Osteoblast (primary cell): Measurements from ENCODE around the gene PHYHIPL. TPM values are rescaled to one million over a fixed set of nuclear protein-coding genes. Genes with fewer than 3 reads are reported as not detected.

ENCODE experiments used
- DNase-seq: peaks from one replicate; pipeline ENCODE4 v3.0.0; 2011; ENCODE audit warnings: low spot score, mixed read lengths; ENCODE audit not compliant: insufficient read length; ENCODE audit errors: missing footprints
- H2AFZ ChIP-seq: 2 replicates; pipeline ENCODE4 v1.6.0; 2011; ENCODE audit warnings: mild to moderate bottlenecking, low read length
- H3K27ac ChIP-seq: 2 replicates; pipeline ENCODE4 v1.5.1; 2011; ENCODE audit warnings: mild to moderate bottlenecking, low read depth, low read length, moderate library complexity
- H3K27me3 ChIP-seq: 2 replicates; pipeline ENCODE4 v1.6.0; 2012; ENCODE audit warnings: mild to moderate bottlenecking, control low read depth, inconsistent platforms, low read length, moderate library complexity; ENCODE audit not compliant: insufficient read depth
- H3K36me3 ChIP-seq: 2 replicates; pipeline ENCODE4 v1.5.1; 2011; ENCODE audit warnings: mild to moderate bottlenecking, low read length, control low read depth, moderate library complexity; ENCODE audit not compliant: insufficient read depth
- H3K4me1 ChIP-seq: 2 replicates; pipeline ENCODE4 v1.5.1; 2011; ENCODE audit warnings: mild to moderate bottlenecking, low read length, control low read depth, moderate library complexity; ENCODE audit not compliant: insufficient read depth
- H3K4me2 ChIP-seq: 2 replicates; pipeline ENCODE4 v1.6.0; 2011; ENCODE audit warnings: mild to moderate bottlenecking, low read length; ENCODE audit not compliant: insufficient read depth
- H3K4me3 ChIP-seq: fragments of 200-600 bp; sonication (generic); 3 replicates; pipeline ENCODE4 v1.5.1; 2012; ENCODE audit warnings: mild to moderate bottlenecking, low read length, inconsistent platforms; ENCODE audit not compliant: insufficient read depth
- H3K79me2 ChIP-seq: 2 replicates; pipeline ENCODE4 v1.6.0; 2012; ENCODE audit warnings: mild to moderate bottlenecking, low read length, control low read depth, inconsistent platforms; ENCODE audit not compliant: insufficient read depth
- H3K9me3 ChIP-seq: 2 replicates; pipeline ENCODE4 v1.5.1; 2011; ENCODE audit warnings: low read depth, low read length, control low read depth
- H4K20me1 ChIP-seq: 2 replicates; pipeline ENCODE4 v1.6.0; 2012; ENCODE audit warnings: mild to moderate bottlenecking, low read length, control low read depth; ENCODE audit not compliant: insufficient read depth
- total RNA-seq: library from RNA; depleted of rRNA; stranded (reverse); fragments of >200 nt; gene quantifications from 2 replicates; pipeline ENCODE4 v1.2.3, GENCODE V29; 2012
- TF ChIP-seq, protein P1 (sequence below): IDR thresholded peaks from 2 replicates; pipeline ENCODE4 v1.5.1; 2011; ENCODE audit warnings: mild to moderate bottlenecking, low read depth, low read length, moderate library complexity; ENCODE audit errors: extremely low read depth

Gene PHYHIPL
- not detected in 2 replicates for total RNA-seq

DNA sequence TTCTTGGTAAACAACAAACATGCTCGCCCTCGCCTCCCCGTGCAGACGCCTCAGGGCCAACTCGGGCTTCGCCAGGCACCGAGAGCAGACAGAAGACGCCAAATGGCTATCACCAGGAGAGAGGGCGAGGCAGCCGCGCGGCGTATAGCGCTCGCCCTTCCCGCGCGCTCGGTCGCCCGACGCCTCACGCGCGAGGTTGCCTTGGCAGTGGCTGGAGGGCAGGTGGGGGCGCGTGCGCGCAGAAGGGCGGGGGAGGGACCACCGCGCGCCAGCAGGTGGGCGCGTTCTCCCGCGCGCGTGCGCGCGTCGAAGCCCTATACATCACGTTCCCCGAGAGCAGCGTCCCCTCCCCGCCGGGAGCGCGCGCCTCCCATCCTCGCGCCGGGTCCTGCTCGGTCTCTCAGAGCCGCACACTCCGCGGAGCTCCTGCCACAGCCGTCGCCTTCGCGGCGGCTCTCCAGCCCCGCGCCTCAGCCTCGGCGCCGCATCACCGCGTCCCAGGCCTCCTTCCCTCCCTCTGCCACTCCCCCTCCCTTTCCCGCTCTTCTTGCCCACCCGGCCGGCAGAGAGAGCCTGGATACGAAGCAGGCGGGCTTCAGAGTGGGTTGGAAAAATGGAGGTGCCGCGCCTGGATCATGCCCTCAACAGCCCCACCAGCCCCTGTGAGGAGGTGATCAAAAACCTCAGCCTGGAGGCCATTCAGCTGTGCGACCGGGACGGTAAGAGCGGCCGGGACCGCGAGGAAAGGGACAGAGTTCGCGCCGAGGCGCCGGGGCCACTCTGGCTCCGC, at the start of gene PHYHIPL:
Gene PHYHIPL (plus strand): TSS at position 403 of the 790 bp plus-strand sequence. CDS start 211 bp downstream, at position 614.
- no peak within 1 kb of the TSS for H3K4me3 ChIP-seq

DNA sequence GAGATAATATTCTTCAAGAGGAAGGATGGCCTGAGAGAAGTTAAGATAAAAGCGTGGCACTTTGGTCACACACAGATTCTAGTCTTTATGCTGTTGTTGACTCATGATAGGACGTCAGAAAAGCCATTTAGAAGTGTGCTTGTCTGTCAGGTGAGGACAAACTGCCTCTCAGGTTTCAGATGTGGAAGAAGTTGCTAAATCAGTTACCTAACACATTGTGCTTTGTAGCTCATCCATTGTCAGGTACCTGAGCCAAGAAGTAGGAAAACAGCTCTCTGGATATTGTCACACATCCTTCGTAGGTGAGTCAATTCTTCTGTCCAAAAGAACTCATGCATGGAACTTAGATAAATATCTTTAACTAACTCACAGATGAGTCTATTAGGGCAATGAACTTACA, 49.5 kb upstream of the PHYHIPL start:
- no peak overlapping the region for H3K4me2 ChIP-seq
- no peaks in the 10 kb centered on the region for H3K79me2 ChIP-seq
- H3K27me3 ChIP-seq, result peaks cover 7% of the 10 kb centered on the region
- no peaks in the 10 kb centered on the region for H3K9me3 ChIP-seq
- no peaks in the 10 kb centered on the region for H3K4me1 ChIP-seq
- TF ChIP-seq, protein P1, sequence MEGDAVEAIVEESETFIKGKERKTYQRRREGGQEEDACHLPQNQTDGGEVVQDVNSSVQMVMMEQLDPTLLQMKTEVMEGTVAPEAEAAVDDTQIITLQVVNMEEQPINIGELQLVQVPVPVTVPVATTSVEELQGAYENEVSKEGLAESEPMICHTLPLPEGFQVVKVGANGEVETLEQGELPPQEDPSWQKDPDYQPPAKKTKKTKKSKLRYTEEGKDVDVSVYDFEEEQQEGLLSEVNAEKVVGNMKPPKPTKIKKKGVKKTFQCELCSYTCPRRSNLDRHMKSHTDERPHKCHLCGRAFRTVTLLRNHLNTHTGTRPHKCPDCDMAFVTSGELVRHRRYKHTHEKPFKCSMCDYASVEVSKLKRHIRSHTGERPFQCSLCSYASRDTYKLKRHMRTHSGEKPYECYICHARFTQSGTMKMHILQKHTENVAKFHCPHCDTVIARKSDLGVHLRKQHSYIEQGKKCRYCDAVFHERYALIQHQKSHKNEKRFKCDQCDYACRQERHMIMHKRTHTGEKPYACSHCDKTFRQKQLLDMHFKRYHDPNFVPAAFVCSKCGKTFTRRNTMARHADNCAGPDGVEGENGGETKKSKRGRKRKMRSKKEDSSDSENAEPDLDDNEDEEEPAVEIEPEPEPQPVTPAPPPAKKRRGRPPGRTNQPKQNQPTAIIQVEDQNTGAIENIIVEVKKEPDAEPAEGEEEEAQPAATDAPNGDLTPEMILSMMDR, result no peak
- DNase-seq, result no peak
- no peaks in the 10 kb centered on the region for H4K20me1 ChIP-seq
- no peak overlapping the region for H2AFZ ChIP-seq
- H3K36me3 ChIP-seq, result no peaks in the 10 kb centered on the region
- H3K27ac ChIP-seq, result no peak overlapping the region
- H3K4me3 ChIP-seq, result no peak overlapping the region

More for the DNA sequence above, at the start of gene PHYHIPL:
- Histone ChIP-seq H3K36me3 (no peaks in the 10 kb centered on the region), H3K4me1 (no peaks in the 10 kb centered on the region), H2AFZ (no peak within 1 kb of the TSS), H3K27ac (no peak within 1 kb of the TSS), H3K27me3 (peaks cover 35% of the 10 kb centered on the region), H4K20me1 (no peaks in the 10 kb centered on the region), H3K79me2 (no peaks in the 10 kb centered on the region), H3K4me2 (peak within 1 kb of the TSS; percentile 8), H3K9me3 (no peaks in the 10 kb centered on the region)
- TF ChIP-seq, protein P1, result no peak
- DNase-seq, result peak; percentile 27

DNA sequence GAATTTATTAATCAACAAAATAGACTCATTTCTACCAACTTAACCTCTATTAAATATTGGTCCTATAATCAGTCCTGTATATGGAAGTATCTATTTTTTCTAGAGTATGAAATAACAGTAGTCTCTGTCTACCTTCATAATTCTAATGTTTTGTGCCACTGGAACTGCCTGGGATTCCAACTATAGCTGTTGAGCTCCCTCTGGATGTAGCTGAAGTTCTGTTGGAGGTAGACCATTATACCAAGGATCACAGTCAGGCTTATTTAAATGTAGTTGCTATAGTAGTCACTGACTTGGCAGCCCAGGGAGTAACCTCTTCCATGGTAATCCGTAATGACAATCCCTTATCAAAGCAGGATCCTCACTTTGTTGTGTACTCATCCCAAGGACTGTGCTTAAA, 48.5 kb upstream of the PHYHIPL start:
- no peak overlapping the region for H3K4me3 ChIP-seq
- TF ChIP-seq, protein P1, result no peak
- no peak for DNase-seq
- no peak overlapping the region for H3K27ac ChIP-seq
- no peaks in the 10 kb centered on the region for H3K9me3 ChIP-seq
- no peaks in the 10 kb centered on the region for H3K79me2 ChIP-seq
- peaks cover 14% of the 10 kb centered on the region for H3K27me3 ChIP-seq
- H3K4me2 ChIP-seq, result no peak overlapping the region
- no peaks in the 10 kb centered on the region for H4K20me1 ChIP-seq
- no peaks in the 10 kb centered on the region for H3K4me1 ChIP-seq
- no peaks in the 10 kb centered on the region for H3K36me3 ChIP-seq
- H2AFZ ChIP-seq, result no peak overlapping the region

DNA sequence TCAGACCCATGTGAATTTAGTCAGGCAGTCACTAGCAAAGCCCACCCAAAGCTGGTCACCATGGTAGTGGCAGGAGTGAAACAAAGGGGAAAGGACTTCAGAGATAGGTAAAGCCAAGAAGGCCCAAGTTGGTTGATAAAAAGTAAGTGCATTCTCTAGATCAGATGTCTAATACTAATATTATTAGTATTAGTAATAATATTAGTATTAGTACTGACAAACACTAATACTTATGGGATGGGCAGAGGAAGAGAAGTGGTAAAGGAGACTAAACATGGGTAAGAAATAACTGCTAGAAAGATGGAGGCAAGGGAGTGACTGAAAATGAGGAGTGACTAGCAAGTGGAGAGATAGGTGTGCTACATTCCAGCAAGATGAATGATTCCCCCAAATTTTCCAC, 46.6 kb upstream of the PHYHIPL start:
- Histone ChIP-seq H3K27ac (no peak overlapping the region), H4K20me1 (no peaks in the 10 kb centered on the region), H3K27me3 (peaks cover 14% of the 10 kb centered on the region), H3K4me1 (no peaks in the 10 kb centered on the region), H3K4me3 (no peak overlapping the region), H3K36me3 (no peaks in the 10 kb centered on the region), H3K9me3 (no peaks in the 10 kb centered on the region), H2AFZ (no peak overlapping the region), H3K4me2 (no peak overlapping the region), H3K79me2 (no peaks in the 10 kb centered on the region)
- DNase-seq, result no peak
- TF ChIP-seq, protein P1, result no peak
